ENCODE results near the gene ATP2B3. TPM values are rescaled to one million over a fixed set of nuclear protein-coding genes. Genes with fewer than 3 reads are reported as not detected.

ATP2B3 gene
- total RNA-seq, 4 donors from 2014 or later = not detected

GRCh38 chrX:153493085-153493484 lies 24.4 kb upstream of the ATP2B3 start:
- ATAC-seq (no peak), DNase-seq (no peak)
- intact Hi-C loops (cut with DNase I; ENCODE audit: low total_unique reads) = no loop called here
- Histone ChIP-seq H3K27me3 (peaks cover 0 to 6% (median 4%) of the 10 kb centered on the region in 3 donors), H3K36me3 (no peaks in the 10 kb centered on the region), H3K4me3 (no peak overlapping the region), H3K27ac (no peak overlapping the region), H3K4me1 (no peaks in the 10 kb centered on the region), H3K9me3 (no peaks in the 10 kb centered on the region)
- TF ChIP-seq CTCF (IDR thresholded peaks at IDR 0.05 in 4 of 5, conservative IDR thresholded peaks at IDR 0.05 in 1 of 5) (no peak), POLR2A (IDR thresholded peaks at IDR 0.05) (no peak)
- in situ Hi-C loops (cut with MboI; ENCODE audit: low sequenced_read_pairs in 4 of 4) = no loop called here

GRCh38 chrX:153494061-153494460 lies 23.4 kb upstream of the ATP2B3 start:
- intact Hi-C loops (cut with DNase I; ENCODE audit: low total_unique reads) = no loop called here
- H3K27ac ChIP-seq = peak overlapping the region in 1 of 4 donors; percentile 34

GRCh38 chrX:153494541-153495361 lies 22.7 kb upstream of the ATP2B3 start, which contains the start of gene BGN:
Gene BGN, plus strand, starts transcription at chrX:153494980. Its CDS starts 9,652 bp downstream, at chrX:153504632.
- H3K27ac ChIP-seq = peak within 1 kb of the TSS in 3 of 4 donors; percentile 29 to 43 (median 34)
- intact Hi-C loops (cut with DNase I; ENCODE audit: low total_unique reads) (no loop called here), in situ Hi-C loops (cut with MboI; ENCODE audit: low sequenced_read_pairs in 4 of 4) (no loop called here)

More at GRCh38 chrX:153494061-153494460, 23.4 kb upstream of the ATP2B3 start:
- in situ Hi-C loops (cut with MboI; ENCODE audit: low sequenced_read_pairs in 4 of 4) = no loop called here
- no peaks in the 10 kb centered on the region for H3K9me3 ChIP-seq
- H3K27me3 ChIP-seq = peaks cover 0 to 9% (median 4%) of the 10 kb centered on the region in 3 donors
- no peaks in the 10 kb centered on the region for H3K36me3 ChIP-seq
- no peak for DNase-seq
- no peak overlapping the region for H3K4me3 ChIP-seq
- no peaks in the 10 kb centered on the region for H3K4me1 ChIP-seq
- ATAC-seq = no peak
- no peak for TF ChIP-seq POLR2A (IDR thresholded peaks at IDR 0.05)
- no peak for TF ChIP-seq CTCF (IDR thresholded peaks at IDR 0.05 in 4 of 5, conservative IDR thresholded peaks at IDR 0.05 in 1 of 5)

GRCh38 chrX:153495362-153495751 lies 22.1 kb upstream of the ATP2B3 start:
- Histone ChIP-seq H3K4me1 (no peaks in the 10 kb centered on the region), H3K4me3 (peak overlapping the region in 1 of 4 donors; percentile 39), H3K27ac (peak overlapping the region in 2 of 4 donors; percentile 34 to 43), H3K9me3 (no peaks in the 10 kb centered on the region), H3K27me3 (peaks cover 0 to 17% (median 4%) of the 10 kb centered on the region in 3 donors), H3K36me3 (no peaks in the 10 kb centered on the region)
- TF ChIP-seq CTCF (IDR thresholded peaks at IDR 0.05 in 4 of 5, conservative IDR thresholded peaks at IDR 0.05 in 1 of 5) (no peak), POLR2A (IDR thresholded peaks at IDR 0.05) (no peak)
- DNase-seq (no peak), ATAC-seq (no peak)
- in situ Hi-C loops (cut with MboI; ENCODE audit: low sequenced_read_pairs in 4 of 4) (no loop called here), intact Hi-C loops (cut with DNase I; ENCODE audit: low total_unique reads) (no loop called here)

More at GRCh38 chrX:153494541-153495361, 22.7 kb upstream of the ATP2B3 start, which contains the start of gene BGN:
- no peak for DNase-seq
- TF ChIP-seq CTCF (IDR thresholded peaks at IDR 0.05 in 4 of 5, conservative IDR thresholded peaks at IDR 0.05 in 1 of 5) = peak in 3 of 5 experiments; percentile 10 to 28 (median 19)
- no peak for TF ChIP-seq POLR2A (IDR thresholded peaks at IDR 0.05)
- H3K4me1 ChIP-seq = no peaks in the 10 kb centered on the region
- no peaks in the 10 kb centered on the region for H3K36me3 ChIP-seq
- H3K27me3 ChIP-seq = peaks cover 0 to 14% (median 4%) of the 10 kb centered on the region in 3 donors
- ATAC-seq = peak in 1 of 2 donors; percentile 33
- H3K9me3 ChIP-seq = no peaks in the 10 kb centered on the region
- peak within 1 kb of the TSS in 1 of 4 donors; percentile 39 for H3K4me3 ChIP-seq
